ENCODE data around the gene RFFL. TPM values are rescaled to one million over a fixed set of nuclear protein-coding genes. Genes with fewer than 3 reads are reported as not detected.

RFFL gene
- total and polyA plus RNA-seq, 9 of the 15 experiments (the other 6 are each of a cell fraction or from before 2014, with no cell fraction given) = 3.4 to 18.1 (median 12.8) TPM

DNA sequence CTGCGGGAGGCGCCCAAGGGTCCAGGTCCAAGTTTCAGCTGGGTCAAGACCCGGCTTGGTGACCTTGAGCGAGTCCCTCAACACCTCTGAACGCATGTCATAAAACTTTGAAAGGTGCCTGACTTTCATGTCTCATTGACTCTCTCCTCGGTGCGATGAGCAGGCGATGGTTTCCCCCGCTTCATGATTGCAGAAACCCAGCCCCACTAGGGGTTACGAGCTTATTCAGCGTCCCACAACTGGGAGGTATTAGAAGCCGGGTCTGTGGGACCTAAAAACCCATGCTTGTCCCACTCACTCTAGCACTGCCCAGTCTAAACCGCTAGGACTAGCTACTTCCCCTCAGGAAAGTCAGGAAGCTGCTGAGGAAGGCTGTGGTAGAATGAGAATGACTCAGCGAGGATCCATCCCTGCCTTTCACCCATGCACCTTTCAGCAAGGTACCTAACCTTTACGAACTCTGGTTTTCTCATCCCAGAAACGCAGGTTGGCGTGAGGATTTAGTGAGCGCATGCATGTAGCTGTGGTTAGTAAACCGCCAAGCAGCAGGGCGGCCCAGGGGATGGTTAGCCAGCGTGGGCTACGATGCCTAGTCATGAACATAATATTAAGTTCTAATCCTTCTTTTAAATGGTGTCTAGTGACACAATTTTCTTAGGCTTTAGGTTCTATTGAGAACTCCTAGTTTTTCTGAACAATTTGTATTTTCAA, 26.2 kb upstream of the RFFL start (continued):
- TF ChIP-seq ZNF639 (CRISPR knock-in tag; conservative IDR thresholded peaks at IDR 0.05 in 1 of 2, IDR thresholded peaks at IDR 0.05 in 1 of 2) = no peak
- peak; percentile 5; the same call in 1 of the 2 replicates for TF ChIP-seq L3MBTL2 (IDR thresholded peaks at IDR 0.05)
- TF ChIP-seq NR4A1 (CRISPR knock-in tag; IDR thresholded peaks at IDR 0.05) = no peak
- TF ChIP-seq NR4A1 (tag; IDR thresholded peaks at IDR 0.05) = peak; percentile 20; the same call in 1 of the 2 replicates
- peak; percentile 90 for TF ChIP-seq NFE2 (IDR thresholded peaks at IDR 0.05; ENCODE audit: low read depth)
- TF ChIP-seq CC2D1A (IDR thresholded peaks at IDR 0.05) = no peak
- TF ChIP-seq POLR2A (conservative IDR thresholded peaks at IDR 0.05) = peak; percentile 53
- TF ChIP-seq RFX5 (IDR thresholded peaks at IDR 0.05; ENCODE audit: low read depth, low read length) = no peak
- peak; percentile 10 for TF ChIP-seq RBBP5 (IDR thresholded peaks at IDR 0.05; ENCODE audit: borderline replicate concordance, insufficient read depth, low read length, poor library complexity, severe bottlenecking)
- TF ChIP-seq ELF2 (CRISPR knock-in tag; IDR thresholded peaks at IDR 0.05) = 0 out of 2 replicates have a peak, but pooled peaks have one; percentile 49
- peak; percentile 43 for TF ChIP-seq SUPT5H (IDR thresholded peaks at IDR 0.05)
- TF ChIP-seq ATF7 (IDR thresholded peaks at IDR 0.05) = 0 out of 2 replicates have a peak, but pooled peaks have one; percentile 13
- TF ChIP-seq BDP1 (IDR thresholded peaks at IDR 0.05; ENCODE audit: insufficient read depth, insufficient read length) = no peak
- peak; percentile 64; the same call in 1 of the 2 replicates for TF ChIP-seq SPI1 (IDR thresholded peaks at IDR 0.05; ENCODE audit: borderline replicate concordance, low read depth, low read length)
- TF ChIP-seq, protein P1, sequence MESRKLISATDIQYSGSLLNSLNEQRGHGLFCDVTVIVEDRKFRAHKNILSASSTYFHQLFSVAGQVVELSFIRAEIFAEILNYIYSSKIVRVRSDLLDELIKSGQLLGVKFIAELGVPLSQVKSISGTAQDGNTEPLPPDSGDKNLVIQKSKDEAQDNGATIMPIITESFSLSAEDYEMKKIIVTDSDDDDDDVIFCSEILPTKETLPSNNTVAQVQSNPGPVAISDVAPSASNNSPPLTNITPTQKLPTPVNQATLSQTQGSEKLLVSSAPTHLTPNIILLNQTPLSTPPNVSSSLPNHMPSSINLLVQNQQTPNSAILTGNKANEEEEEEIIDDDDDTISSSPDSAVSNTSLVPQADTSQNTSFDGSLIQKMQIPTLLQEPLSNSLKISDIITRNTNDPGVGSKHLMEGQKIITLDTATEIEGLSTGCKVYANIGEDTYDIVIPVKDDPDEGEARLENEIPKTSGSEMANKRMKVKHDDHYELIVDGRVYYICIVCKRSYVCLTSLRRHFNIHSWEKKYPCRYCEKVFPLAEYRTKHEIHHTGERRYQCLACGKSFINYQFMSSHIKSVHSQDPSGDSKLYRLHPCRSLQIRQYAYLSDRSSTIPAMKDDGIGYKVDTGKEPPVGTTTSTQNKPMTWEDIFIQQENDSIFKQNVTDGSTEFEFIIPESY (CRISPR knock-in tag; IDR thresholded peaks at IDR 0.05) = peak; percentile 99
- peak; percentile 45; the same call in 1 of the 2 replicates for TF ChIP-seq ETV1 (tag; conservative IDR thresholded peaks at IDR 0.05; ENCODE audit: low read depth)
- 0 out of 3 replicates have a peak, but pooled peaks of 1 of the 2 experiments have one; percentile 13 for TF ChIP-seq CBX3 (IDR thresholded peaks at IDR 0.05; ENCODE audit: borderline replicate concordance in 1 of 2, low read length in 2 of 2)
- TF ChIP-seq, protein P2, sequence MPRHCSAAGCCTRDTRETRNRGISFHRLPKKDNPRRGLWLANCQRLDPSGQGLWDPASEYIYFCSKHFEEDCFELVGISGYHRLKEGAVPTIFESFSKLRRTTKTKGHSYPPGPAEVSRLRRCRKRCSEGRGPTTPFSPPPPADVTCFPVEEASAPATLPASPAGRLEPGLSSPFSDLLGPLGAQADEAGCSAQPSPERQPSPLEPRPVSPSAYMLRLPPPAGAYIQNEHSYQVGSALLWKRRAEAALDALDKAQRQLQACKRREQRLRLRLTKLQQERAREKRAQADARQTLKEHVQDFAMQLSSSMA (CRISPR knock-in tag; IDR thresholded peaks at IDR 0.05) = 0 out of 2 replicates have a peak, but pooled peaks have one; percentile 37

Measured in K562 (cell line).